ENCODE measurements around the gene SAP130. TPM values are rescaled to one million over a fixed set of nuclear protein-coding genes. Genes with fewer than 3 reads are reported as not detected.

The SAP130 gene
- total RNA-seq, 1 experiment from 2014 or later: 18.8 TPM

DNA sequence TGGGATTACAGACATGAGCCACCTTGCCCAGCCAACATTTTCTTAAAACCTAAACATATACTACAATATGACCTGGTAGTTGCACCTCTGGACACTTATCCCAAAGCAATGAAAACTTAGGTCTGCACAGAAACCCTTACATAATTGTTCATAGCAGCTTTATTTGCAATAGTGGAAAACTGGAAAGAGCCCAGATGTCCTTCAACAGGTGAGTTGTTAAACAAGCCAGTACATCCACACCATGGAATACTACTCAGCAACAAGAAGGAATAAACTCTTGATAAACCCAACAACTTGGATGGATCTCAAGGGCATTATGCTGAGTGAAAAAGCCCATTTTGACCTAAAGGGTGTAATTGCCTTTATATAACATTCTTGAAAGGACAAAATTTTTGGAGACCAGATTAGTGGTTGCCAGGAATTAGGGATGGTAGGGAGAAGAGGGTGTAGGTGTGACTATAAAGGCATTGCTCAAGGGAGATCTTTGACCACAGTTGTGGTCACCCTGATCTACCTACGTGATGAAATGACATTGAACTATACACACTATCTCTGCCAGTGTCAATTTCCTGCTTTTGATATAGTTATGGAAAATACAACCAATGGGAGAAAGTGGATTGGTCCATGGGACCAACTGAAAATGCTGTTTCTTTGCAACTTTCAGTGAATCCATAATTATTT, 130.2 kb downstream of the SAP130 start:
- intact Hi-C loops (cut with micrococcal nuclease): no loop called here
- CTCF ChIA-PET: interaction anchor here (1.0 kb wide), 1 partner anchor 13 kb away, joined by 4 read pairs; no protein-coding TSS in a partner anchor
- no TSS peak for BruUV-seq (replicated peaks)

GRCh38 chr2:127893494-127893893, 134.4 kb downstream of the SAP130 start:
- TF ChIP-seq, protein P1, sequence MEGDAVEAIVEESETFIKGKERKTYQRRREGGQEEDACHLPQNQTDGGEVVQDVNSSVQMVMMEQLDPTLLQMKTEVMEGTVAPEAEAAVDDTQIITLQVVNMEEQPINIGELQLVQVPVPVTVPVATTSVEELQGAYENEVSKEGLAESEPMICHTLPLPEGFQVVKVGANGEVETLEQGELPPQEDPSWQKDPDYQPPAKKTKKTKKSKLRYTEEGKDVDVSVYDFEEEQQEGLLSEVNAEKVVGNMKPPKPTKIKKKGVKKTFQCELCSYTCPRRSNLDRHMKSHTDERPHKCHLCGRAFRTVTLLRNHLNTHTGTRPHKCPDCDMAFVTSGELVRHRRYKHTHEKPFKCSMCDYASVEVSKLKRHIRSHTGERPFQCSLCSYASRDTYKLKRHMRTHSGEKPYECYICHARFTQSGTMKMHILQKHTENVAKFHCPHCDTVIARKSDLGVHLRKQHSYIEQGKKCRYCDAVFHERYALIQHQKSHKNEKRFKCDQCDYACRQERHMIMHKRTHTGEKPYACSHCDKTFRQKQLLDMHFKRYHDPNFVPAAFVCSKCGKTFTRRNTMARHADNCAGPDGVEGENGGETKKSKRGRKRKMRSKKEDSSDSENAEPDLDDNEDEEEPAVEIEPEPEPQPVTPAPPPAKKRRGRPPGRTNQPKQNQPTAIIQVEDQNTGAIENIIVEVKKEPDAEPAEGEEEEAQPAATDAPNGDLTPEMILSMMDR (IDR thresholded peaks at IDR 0.05; ENCODE audit: unreplicated experiment): no peak
- no peaks in the 10 kb centered on the region for H3K27me3 Mint-ChIP-seq (ENCODE audit: insufficient read depth, unreplicated experiment)
- H3K36me3 Mint-ChIP-seq (ENCODE audit: insufficient read depth, unreplicated experiment): peaks cover 6% of the 10 kb centered on the region
- BruUV-seq (replicated peaks): no TSS peak
- H3K9me3 Mint-ChIP-seq (ENCODE audit: unreplicated experiment): no peaks in the 10 kb centered on the region
- no peak overlapping the region for H3K27ac Mint-ChIP-seq (ENCODE audit: low read depth, unreplicated experiment)
- DNase-seq (ENCODE audit: unreplicated experiment): no peak
- H3K4me1 Mint-ChIP-seq (ENCODE audit: insufficient read depth, unreplicated experiment): no peaks in the 10 kb centered on the region
- POLR2A ChIA-PET: interaction anchor here (1.2 kb wide), 1 partner anchor 9 kb away, joined by 3 read pairs; no protein-coding TSS in a partner anchor
- CTCF ChIA-PET: no interaction called here
- intact Hi-C loops (cut with micrococcal nuclease): no loop called here
- H3K4me3 Mint-ChIP-seq (ENCODE audit: unreplicated experiment): no peak overlapping the region

More for the DNA sequence above, 130.2 kb downstream of the SAP130 start:
- no peak for DNase-seq (ENCODE audit: unreplicated experiment)
- Mint-ChIP-seq H3K27me3 (ENCODE audit: insufficient read depth, unreplicated experiment) (no peaks in the 10 kb centered on the region), H3K4me1 (ENCODE audit: insufficient read depth, unreplicated experiment) (no peaks in the 10 kb centered on the region), H3K27ac (ENCODE audit: low read depth, unreplicated experiment) (no peak overlapping the region), H3K9me3 (ENCODE audit: unreplicated experiment) (no peaks in the 10 kb centered on the region), H3K36me3 (ENCODE audit: insufficient read depth, unreplicated experiment) (peaks cover 6% of the 10 kb centered on the region), H3K4me3 (ENCODE audit: unreplicated experiment) (no peak overlapping the region)
- TF ChIP-seq, protein P1 (IDR thresholded peaks at IDR 0.05; ENCODE audit: unreplicated experiment): no peak
- POLR2A ChIA-PET: no interaction called here

GRCh38 chr2:127893033-127893432, 134.8 kb downstream of the SAP130 start:
- ChIA-PET POLR2A (interaction anchor here (1.2 kb wide), 1 partner anchor 10 kb away, joined by 3 read pairs; no protein-coding TSS in a partner anchor), CTCF (no interaction called here)
- peaks cover 3% of the 10 kb centered on the region for H3K36me3 Mint-ChIP-seq (ENCODE audit: insufficient read depth, unreplicated experiment)

GRCh38 chr2:127891811-127892210, 136.0 kb downstream of the SAP130 start:
- H3K4me1 Mint-ChIP-seq (ENCODE audit: insufficient read depth, unreplicated experiment): peaks cover 9% of the 10 kb centered on the region
- BruUV-seq (replicated peaks): no TSS peak
- no peaks in the 10 kb centered on the region for H3K27me3 Mint-ChIP-seq (ENCODE audit: insufficient read depth, unreplicated experiment)
- no peak for DNase-seq (ENCODE audit: unreplicated experiment)
- no peak overlapping the region for H3K27ac Mint-ChIP-seq (ENCODE audit: low read depth, unreplicated experiment)
- ChIA-PET CTCF (no interaction called here), POLR2A (no interaction called here)
- no peaks in the 10 kb centered on the region for H3K9me3 Mint-ChIP-seq (ENCODE audit: unreplicated experiment)
- intact Hi-C loops (cut with micrococcal nuclease): no loop called here
- TF ChIP-seq, protein P1 (IDR thresholded peaks at IDR 0.05; ENCODE audit: unreplicated experiment): no peak
- no peaks in the 10 kb centered on the region for H3K36me3 Mint-ChIP-seq (ENCODE audit: insufficient read depth, unreplicated experiment)
- H3K4me3 Mint-ChIP-seq (ENCODE audit: unreplicated experiment): no peak overlapping the region

More at GRCh38 chr2:127893033-127893432, 134.8 kb downstream of the SAP130 start:
- no peaks in the 10 kb centered on the region for H3K9me3 Mint-ChIP-seq (ENCODE audit: unreplicated experiment)
- H3K4me3 Mint-ChIP-seq (ENCODE audit: unreplicated experiment): no peak overlapping the region
- peaks cover 1% of the 10 kb centered on the region for H3K4me1 Mint-ChIP-seq (ENCODE audit: insufficient read depth, unreplicated experiment)
- TF ChIP-seq, protein P1 (IDR thresholded peaks at IDR 0.05; ENCODE audit: unreplicated experiment): no peak
- no peaks in the 10 kb centered on the region for H3K27me3 Mint-ChIP-seq (ENCODE audit: insufficient read depth, unreplicated experiment)
- BruUV-seq (replicated peaks): no TSS peak
- intact Hi-C loops (cut with micrococcal nuclease): no loop called here
- DNase-seq (ENCODE audit: unreplicated experiment): no peak
- no peak overlapping the region for H3K27ac Mint-ChIP-seq (ENCODE audit: low read depth, unreplicated experiment)

Other genes starting within 250 kb of the SAP130 start
- 46.7 and 50.0 TPM in 2 replicates for gene WDR33, start 216.9 kb downstream of the SAP130 start, total RNA-seq (2022)
- 31.0 and 34.3 TPM in 2 replicates for gene POLR2D, start 169.9 kb downstream of the SAP130 start, total RNA-seq (2022)
- 31.1 and 32.6 TPM in 2 replicates for gene AMMECR1L, start 142.1 kb downstream of the SAP130 start, total RNA-seq (2022)
- 80.3 and 102 TPM in 2 replicates for gene UGGT1, start 63.1 kb upstream of the SAP130 start, total RNA-seq (2022)

Data from MCF 10A (cell line).